NCI-H1930 (cell line): Measurements from ENCODE around the gene LSM7.
A peak's percentile ranks its signal among the peaks of the same experiment; 100 is the strongest.
"Not testable (repeated sequence)": the region's sequence is repeated elsewhere in the genome, so short reads cannot be mapped to it uniquely, and the experiment has no call there.

Experiments used
- DNase-seq, 2 experiments: peaks; one replicate each; lab custom pipeline; 2025; lab: John Stamatoyannopoulos, UW

Gene LSM7

GRCh38 chr19:2302319-2303210 lies 25.8 kb downstream of the LSM7 start:
- no peak for DNase-seq

GRCh38 chr19:2300533-2300932 lies 27.9 kb downstream of the LSM7 start:
- no peak for DNase-seq

GRCh38 chr19:2296141-2296540 lies 32.2 kb downstream of the LSM7 start:
- DNase-seq, result no peak

DNA sequence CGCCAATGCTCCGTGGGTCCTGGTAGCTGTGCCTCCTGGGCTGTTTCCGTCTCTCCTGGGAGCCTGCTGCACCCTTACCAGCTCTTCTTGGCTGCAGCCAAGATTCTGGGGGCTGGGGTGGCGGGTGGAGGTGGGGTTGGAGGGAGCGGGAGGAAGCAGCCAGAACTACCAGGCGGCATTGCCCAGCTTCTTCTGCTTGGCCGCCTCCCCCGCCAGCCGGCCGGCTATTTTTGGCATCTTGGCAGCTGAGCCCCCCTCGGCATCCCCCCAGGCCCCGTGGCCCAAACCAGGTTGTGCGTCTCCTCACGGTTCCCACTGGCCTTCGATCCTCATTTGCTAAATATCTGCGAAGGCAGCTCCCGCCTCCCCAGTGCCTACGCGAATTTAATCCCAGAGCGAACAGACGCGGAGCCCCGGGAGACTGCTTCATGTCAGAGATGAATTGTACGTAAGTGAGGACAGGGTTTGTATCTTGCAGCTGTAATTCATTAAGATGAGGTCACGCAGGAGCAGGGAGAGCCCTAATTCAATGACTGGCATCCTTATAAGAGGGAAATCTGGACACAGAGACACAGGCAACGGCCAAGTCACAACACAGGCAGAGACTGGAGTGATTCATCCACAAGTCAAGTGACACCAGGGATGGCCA lies 33.6 kb downstream of the LSM7 start:
- no peak for DNase-seq

DNA sequence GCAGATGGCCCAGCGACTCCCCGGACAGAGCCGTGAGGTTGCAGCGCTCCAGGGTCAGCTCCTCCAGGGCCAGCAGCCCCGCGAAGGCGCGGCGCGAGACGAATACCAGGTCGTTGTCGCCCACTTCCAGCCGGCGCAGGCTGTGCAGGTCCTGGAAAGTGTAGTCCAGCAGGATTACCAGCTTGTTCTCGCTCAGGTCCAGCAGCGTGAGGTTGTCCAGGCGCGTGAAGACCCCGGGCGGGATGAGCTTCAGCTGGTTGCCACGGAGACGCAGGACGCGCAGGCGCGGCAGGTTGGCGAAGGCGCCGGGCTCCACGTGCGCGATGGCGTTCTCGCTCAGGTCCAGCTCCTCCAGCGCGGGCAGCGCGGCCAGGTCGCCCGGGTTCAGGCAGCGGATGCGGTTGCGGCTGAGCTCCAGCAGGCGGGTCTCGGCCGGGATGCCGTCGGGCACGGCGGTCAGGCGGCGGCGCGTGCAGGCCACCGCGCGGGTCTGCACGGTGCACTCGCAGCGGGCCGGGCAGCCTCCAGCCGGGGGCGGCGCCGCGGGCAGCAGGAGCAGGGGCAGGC lies 37.1 kb downstream of the LSM7 start:
- DNase-seq, result peak; percentile 28 to 39

DNA sequence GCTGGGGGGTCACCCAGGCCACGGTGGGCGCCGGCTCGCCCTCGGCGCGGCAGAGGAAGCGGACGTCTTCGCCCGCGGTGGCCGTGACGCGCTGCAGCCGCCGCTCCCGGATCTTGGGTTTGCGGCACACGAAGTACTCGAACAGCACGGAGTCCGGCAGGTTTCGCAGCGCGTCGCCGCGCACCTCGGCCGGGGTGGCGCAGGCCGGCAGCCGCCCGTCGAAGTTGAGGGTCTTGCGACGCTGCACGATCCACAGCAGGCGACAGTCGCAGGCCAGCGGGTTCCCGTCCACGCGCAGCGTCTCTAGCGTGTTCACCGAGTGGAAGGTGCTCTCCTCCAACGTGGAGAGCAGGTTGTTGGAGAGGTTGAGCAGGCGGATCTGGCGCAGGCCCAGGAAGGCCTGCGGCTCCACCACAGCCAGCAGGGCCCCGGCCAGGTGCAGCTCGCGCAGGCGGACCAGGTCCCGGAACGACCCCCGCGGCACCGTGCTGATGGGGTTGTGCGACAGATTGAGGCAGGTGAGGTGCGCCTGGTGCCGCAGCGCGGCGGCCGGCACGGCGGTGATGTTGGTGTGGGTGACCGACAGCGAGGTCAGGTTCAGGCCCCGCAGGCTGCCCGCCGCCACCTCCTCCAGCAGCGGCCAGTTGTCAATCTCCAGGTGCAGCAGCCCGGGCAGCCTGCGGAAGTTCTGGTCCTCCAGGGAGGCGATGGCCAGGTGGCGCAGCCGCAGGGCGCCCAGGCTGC lies 37.8 kb downstream of the LSM7 start:
- DNase-seq, result no peak

DNA sequence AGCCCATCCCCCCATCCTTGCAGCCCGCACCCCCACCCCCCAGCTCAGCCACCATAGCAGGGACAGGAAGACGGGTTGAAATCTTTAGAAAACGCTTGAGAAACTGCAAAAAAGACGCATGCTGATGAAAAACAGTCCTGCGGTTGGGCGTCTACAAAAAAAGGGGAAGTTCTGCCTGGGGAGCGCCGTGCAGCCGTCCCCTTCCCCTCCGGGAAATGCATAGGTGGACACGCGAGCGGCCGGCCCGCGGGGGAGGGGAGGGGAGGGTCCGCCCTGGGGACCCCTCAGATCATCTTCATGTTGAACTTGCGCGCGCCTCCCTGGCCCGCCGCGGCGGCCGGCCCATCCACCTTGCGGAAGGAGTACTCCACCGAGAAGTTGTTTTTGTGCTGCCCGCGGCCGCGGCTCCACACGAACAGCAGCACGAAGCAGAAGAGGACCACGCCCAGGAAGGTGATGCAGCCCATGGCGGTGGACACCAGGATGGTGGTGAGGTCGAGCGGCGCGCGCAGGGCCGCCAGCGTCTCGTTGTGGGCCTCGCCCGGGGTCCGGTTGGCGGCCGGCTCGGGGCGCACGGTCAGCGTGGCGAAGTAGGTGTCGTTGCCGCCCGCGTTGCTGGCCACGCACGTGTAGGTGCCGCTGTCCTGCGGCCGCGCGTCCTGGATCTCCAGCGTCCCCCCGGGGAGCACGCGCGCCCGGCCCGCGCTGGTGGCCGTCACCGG lies 38.5 kb downstream of the LSM7 start:
- no peak for DNase-seq

GRCh38 chr19:2288818-2289713 lies 39.3 kb downstream of the LSM7 start:
- DNase-seq, result no peak

- no peak for DNase-seq
Observed at GRCh38 chr19:2288338-2288817, 40.0 kb downstream of the LSM7 start.

DNA sequence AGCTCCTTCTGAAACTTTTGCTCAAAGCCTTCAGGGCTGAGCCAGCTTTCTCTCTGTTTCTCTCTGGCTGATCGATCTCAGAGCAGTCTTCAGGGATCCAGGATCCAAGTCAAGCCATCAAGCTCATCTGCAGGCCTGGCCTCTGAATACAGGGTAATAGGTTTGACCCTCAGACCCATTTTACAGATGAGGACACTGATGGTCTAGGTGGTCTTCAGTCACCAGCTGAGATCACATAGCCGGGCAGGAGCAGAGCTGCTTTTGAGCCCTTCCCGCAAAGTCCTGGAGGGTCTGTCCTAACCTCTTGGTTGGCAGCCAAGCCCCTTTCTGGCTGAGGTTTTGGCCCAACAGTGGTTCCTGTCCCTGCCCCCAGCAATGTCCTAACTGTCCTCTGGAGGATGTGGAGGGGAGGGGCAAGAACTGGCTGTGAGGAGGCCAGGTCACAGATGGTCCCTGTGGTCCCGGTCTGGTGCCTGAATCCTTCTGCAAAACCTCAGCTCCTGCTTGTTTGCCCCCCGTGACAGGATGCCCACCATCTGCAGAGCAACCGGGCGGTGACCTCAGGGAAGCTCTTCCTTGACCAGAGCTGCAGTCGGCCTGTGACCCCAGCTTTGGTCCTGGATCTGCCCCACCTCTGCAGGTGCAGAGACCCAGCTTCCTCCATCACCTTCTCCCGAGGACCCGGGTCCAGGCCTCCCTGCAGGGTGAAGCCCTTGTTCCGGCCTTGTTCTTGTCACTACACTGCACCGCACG lies 40.6 kb downstream of the LSM7 start:
- no peak for DNase-seq

- DNase-seq, result no peak
Observed at GRCh38 chr19:2286402-2287140, 41.8 kb downstream of the LSM7 start.

- no peak for DNase-seq
Observed at GRCh38 chr19:2283835-2284507, 44.4 kb downstream of the LSM7 start.

- no peak for DNase-seq
Observed at GRCh38 chr19:2282862-2283237, 45.5 kb downstream of the LSM7 start.

- no peak for DNase-seq
Observed at GRCh38 chr19:2282062-2282861, 46.1 kb downstream of the LSM7 start, which contains the start of gene PEAK3. Gene PEAK3 (minus strand): TSS chr19:2282175. CDS start chr19:2280931, 1,244 bp downstream.

DNA sequence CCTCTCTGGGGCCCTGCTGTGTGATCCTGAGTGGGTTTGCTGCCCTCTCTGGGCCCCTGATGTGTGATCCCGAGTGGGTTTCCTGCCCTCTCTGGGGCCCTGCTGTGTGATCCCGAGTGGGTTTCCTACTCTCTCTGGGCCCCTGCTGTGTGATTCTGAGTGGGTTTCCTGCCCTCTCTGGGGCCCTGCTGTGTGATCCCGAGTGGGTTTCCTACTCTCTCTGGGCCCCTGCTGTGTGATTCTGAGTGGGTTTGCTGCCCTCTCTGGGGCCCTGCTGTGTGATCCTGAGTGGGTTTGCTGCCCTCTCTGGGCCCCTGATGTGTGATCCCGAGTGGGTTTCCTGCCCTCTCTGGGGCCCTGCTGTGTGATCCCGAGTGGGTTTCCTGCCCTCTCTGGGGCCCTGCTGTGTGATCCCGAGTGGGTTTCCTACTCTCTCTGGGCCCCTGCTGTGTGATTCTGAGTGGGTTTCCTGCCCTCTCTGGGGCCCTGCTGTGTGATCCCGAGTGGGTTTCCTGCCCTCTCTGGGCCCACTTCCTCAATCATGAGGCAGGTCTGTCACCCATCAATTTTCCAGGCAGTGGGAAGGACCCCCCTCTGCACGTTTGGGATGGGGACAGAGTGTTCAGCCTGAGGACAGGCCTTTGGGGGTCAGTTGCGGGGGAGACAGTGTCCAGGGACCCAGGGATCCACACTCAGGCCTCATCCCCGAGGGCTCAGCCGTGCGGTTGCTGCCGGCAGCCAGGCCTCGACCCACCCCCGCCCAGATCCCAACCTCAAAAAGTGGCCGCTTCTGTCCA lies 46.9 kb downstream of the LSM7 start:
- not testable (repeated sequence) for DNase-seq

DNA sequence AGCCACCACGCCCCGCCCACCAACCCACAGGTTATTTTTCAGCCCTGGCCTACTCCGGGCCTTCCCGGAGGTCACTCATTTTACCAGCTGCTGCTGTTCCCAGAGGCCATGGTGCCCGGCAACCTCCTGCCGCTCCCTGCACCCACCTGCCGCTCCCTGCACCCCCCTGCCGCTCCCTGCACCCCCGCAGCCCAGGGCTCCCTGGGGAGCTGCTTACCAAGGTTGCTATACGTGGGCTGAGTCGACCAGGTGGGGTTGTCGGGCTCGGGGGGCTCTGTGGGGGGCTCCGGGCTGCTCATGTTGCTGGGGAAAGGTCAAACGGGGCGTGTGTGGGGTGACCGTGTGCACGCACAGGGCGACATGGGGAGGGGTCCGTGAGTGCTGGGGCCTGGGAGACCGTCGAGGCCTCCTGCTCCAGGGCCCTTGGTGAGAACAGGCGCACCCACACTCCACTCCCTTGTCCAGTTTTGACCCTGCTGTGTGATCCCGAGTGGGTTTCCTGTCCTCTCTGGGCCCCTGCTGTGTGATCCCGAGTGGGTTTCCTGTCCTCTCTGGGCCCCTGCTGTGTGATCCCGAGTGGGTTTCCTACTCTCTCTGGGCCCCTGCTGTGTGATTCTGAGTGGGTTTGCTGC lies 47.6 kb downstream of the LSM7 start:
- DNase-seq, result no peak
